GM21786 (cell line): ENCODE results near the gene MT1B.
A peak's percentile ranks its signal among the peaks of the same experiment; 100 is the strongest.
"Not testable (repeated sequence)": the region's sequence is repeated elsewhere in the genome, so short reads cannot be mapped to it uniquely, and the experiment has no call there.

Source experiments
- ATAC-seq: cut with Tn5 transposase; IDR thresholded peaks from one replicate; pipeline ENCODE4 v1.9.1; 2021; ENCODE audit not compliant: unreplicated experiment

MT1B gene

DNA sequence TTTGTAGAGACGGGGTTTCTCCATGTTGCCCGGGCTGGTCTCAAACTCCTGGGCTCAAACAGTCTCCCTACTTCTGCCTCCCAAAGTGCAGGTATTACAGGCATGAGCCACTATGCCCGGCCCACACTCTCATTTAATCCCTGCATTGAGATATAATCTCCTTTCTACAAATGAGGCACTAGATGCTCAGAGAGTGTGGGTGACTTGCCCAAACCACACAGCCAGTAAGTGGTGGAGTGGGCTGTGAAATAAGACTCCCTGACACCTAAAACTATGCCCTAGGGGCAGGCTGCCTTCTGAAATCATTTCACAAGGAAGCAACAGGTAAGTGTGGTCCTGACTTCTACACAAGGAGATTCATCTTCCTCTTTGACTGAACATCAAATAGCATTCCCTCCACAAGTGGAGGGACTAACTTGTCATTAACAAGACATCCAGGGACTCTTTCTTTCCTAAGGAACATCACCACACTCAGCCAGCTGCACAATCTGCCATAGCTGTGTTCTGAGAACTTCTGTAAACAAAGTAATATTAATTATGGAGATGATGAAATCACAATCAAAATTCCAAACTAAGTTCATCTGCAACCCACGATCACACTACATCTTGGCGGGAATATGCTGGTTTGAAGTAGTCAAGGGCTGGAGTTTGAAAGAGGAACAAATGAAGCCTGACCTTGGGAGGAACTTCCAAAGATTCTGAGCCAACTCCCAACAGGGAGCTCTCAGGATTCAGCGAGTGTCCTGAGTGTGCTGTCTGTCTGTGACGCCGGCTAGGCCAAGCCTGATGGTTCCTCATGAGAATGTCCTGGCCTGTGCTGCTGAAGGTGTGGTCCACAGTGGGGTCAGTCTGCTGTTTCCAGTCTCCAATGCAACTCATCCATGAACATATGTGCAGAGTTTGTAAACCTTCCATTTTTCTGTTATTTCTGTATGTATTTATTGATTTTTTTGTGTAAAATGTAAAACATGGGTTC lies 13.9 kb downstream of the MT1B start:
- ATAC-seq, result not testable (repeated sequence)

DNA sequence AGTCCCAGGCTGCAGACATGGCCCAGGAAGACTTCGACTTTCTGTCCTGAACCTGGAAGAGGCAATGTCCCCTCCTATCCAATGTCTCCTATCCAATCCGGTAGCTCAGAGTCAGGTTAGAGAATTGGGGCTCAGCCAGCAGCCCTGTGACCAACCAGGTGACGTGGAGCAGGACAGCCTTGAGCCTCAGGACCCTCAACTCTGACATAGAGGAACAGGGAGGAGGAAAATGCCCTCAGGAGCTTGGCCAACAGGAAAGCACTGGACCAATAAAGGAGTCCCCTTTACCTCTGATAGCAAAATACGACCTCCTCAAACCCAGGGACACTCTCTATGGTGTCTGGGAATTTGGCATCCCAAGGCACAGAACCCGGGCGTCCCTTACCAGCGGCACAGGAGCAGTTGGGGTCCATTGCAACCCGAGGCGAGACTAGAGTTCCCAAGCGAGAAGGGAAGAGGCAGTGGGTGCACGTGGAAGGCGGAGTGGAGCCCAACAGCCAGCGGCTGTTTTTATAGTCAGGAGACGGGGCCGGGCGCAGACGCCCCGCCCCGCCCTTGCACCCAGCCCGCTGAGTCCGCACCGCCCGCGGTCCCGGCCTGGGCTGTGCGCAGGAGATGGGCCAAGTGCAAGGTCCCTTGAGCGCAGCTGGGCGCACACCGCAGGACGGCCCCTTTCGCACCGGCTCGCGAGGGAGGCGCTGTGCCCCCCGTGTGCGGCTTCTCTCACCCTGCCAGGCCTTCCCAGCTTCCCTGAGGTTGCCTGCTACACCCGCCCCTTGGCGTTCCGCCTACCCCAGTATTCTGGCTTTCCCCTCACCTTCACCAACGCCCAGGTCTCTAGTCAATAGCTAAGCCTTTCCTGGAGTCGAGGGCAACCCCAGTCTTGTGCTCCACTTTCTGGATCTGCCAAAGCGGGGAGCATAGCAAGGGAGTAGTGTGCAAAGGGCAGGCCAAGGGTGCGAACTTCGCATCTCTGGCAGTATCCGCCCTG lies 16.2 kb downstream of the MT1B start, which contains the start of gene MT1G:
Gene MT1G (minus strand): TSS at position 485 of the 991 bp plus-strand sequence. CDS start 72 bp downstream, at position 413.
- ATAC-seq, result no peak

DNA sequence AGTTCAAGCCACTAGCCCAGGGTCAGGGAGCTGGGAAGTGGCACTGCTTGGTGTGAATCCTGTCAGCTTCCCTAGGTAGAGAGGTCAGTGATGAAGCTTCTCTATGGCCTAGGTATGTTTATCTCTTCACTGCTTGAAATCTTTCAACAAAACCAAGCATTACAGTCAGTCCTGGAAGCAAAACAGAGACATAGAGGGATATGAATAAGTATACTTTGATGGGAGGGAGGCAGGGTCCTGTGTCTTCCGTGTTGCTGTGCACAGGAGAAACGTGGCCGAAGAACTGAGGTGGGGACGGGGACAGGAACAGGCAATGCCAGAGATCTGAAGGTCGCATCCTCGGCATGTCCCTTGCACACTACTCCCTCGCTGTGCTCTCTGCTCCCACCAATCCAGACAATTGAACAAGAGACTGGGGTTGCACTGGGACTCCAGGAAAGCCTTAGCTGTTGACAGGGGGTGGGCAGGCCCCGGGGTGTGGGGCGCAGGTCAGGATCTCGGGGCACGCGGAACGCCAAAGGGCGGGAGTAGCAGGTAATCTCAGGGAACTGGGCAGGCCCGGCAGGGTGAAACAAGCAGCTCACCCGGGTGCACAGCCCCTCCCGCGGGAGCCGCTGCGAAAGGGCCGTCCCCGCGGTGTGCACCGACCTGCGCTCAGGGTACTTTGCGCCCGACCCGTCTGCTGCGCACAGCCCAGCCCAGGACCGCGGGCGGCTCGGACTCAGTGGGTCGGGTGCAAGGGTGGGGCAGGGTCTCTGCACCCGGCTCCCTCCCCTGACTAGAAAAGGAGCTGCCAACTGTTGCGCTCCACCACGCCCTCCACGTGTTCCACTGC lies 17.5 kb downstream of the MT1B start, which contains the start of gene MT1H:
Gene MT1H (plus strand): TSS at position 810 of the 835 bp plus-strand sequence. CDS start 71 bp downstream, outside the sequence.
- no peak for ATAC-seq

DNA sequence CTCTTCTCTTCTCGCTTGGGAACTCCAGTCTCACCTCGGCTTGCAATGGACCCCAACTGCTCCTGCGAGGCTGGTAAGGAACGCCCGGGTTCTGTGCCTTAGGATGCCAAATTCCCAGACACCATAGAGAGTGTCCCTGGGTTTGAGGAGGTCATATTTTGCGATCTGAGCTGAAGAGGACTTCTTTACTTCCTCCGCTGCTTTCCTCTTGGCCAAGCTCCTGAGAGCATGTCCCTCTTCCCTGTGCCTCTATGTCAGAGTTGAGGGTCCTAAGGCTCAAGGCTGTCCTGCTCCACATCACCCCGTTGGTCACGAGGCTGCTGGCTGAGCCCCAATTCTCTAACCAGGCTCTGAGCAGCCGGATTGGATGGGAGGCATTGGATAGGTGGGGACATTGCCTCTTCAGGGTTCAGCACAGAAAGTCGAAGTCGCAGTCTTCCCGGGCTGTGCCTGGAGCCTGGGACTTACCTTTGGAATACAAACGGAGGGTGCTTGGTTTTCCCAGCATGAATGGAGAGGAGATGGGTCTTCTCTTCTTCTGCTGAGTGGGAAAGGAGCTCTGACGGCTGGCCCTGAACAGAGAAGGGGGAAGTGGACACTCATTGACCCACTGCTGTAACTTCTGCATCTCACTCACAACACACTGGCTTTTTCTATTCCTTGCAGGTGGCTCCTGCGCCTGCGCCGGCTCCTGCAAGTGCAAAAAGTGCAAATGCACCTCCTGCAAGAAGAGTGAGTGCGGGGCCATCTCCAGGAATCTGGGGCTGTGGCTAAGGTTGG lies 18.3 kb downstream of the MT1B start:
- no peak for ATAC-seq

DNA sequence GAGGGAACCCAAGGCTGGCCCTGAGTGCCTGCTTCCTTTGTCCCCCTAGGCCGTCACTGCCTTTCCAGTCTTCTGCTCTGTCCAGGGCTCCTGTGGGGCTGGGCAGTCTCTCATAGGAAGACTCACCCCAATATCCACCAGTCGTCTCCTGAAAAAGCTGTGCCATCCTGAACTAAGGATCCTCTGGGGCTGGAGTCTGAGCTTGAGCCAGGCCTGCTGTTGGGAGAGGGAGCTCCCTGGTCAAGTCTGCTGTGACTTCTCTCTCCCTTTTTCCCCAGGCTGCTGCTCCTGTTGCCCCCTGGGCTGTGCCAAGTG lies 18.9 kb downstream of the MT1B start:
- ATAC-seq, result no peak

DNA sequence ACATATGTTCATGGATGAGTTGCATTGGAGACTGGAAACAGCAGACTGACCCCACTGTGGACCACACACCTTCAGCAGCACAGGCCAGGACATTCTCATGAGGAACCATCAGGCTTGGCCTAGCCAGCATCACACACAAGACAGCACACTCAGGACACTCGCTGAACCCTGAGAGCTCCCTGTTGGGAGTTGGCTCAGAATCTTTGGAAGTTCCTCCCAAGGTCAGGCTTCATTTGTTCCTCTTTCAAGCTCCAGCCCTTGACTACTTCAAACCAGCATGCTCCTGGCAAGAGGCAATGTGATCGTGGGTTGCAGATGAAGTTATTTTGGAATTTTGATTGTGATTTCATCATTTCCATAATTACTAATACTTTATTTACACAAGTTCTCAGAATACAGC lies 20.0 kb downstream of the MT1B start:
- not testable (repeated sequence) for ATAC-seq

DNA sequence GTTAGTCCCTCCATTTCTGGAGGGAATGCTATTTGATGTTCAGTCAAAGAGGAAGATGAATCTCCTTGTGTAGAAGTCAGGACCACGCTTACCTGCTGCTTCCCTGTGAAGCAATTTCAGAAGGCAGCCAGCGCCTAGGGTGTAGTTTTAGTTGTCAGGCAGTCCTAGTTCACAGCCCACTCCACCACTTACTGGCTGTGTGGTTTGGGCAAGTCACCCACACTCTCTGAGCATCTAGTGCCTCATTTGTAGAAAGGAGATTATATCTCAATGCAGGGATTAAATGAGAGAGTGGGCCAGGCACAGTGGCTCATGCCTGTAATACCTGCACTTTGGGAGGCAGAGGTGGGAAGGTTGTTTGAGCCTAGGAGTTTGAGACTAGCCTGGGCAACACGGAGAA lies 20.5 kb downstream of the MT1B start:
- ATAC-seq, result not testable (repeated sequence)

DNA sequence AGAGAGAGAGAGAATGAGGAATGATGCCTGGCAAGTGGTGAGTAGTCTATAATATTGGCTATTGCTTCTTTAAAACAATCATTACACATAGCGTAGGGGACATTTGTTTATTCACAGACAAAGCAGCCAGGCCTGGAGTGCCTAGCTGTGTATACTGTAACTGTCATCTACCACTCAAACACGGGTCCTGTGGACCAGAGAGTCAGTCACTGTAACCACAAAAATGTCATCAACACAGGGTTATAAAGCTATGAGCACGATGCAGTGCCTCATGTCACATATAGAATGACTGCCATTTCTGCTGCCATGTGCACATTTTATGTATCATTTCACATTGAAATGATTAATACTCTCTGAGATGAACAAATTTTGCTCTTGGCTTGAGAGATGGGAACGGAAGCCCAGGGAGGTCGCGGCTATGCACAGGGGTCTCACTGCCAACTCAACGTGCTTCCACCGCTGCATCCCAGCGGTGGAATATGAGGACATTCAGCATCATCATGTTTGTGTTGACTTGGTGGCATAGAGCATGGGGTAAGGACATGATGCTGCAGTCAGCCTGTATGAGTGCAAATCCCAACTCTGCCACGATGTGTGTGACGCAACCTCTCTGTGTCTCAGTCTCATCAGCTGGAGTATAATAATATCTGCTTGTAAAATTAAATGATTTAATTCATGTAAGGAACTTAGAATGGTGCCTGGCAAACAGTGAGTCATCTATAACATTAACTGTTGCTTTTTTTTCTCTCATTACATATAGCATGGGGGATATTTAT lies 21.3 kb downstream of the MT1B start:
- ATAC-seq, result no peak

DNA sequence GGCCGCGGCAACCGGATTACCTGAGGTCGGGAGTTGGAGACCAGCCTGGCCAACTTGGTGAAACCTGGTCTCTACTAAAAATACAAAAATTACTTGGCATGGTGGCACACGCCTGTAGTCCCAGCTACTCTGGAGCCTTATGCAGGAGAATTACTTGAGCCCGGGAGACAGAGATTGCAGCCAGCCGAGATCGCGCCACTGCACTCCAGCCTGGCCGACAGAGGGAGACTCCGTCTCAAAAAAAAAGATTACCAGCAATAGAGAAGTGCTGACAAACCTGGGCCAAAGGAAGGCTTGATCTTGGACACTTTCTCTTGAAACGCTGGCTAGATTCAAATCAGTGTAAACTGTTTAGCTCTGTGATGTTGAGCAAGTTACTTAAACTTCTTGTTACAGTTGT lies 22.2 kb downstream of the MT1B start:
- ATAC-seq, result no peak

DNA sequence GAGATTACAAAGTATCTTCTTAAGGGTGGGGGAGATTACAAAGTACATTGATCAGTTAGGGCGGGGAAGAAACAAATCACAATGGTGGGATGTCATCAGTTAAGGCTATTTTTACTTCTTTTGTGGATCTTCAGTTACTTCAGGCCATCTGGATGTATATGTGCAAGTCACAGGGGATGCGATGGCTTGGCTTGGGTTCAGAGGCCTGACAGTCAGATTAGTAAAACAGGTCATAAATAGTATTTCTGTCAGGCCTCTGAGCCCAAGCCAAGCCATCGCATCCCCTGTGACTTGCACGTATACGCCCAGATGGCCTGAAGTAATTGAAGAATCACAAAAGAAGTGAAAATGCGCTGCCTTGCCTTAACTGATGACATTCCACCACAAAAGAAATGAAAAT lies 22.9 kb downstream of the MT1B start:
- not testable (repeated sequence) for ATAC-seq

DNA sequence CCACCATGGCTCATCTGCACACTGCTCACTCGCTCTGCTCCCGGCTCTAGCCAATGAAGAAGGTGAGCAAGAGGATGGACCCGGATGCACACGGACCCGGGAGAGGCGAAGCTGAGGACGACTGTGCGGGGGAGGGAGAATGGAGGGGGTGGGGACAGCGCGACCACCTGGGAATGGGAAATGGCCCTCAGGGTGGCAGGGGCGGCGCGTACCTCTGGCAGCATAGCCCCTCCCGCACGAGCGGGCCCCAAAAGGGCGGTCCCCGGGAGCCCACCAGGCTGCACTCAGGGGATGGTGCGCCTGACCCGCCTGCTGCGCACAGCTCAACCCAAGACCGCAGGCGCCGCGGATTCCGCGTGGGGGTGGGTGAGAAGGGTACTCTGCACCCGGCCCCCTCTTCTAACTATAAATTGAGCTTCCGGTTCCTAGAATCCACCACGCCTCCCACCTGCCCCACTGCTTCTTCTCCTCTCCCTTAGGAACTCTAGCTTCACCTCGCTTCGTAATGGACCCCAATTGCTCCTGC lies 24.1 kb downstream of the MT1B start:
- no peak for ATAC-seq

DNA sequence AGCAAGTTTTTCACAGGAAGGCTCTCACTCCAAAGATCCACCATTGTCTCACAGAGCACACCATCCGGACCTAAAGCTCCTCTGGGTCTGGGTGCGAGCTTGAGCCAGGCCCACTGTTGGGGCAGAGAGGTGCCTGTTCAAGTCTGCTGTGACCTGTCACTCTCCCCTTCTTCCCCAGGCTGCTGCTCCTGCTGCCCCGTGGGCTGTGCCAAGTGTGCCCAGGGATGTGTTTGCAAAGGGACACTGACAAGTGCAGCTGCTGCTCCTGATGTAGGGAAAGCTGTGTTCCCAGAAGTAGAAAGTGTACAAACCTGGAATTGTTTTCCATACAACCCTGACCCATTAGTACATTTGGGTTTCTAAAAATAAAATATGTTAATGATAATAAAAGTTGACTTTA lies 25.8 kb downstream of the MT1B start:
- ATAC-seq, result no peak

DNA sequence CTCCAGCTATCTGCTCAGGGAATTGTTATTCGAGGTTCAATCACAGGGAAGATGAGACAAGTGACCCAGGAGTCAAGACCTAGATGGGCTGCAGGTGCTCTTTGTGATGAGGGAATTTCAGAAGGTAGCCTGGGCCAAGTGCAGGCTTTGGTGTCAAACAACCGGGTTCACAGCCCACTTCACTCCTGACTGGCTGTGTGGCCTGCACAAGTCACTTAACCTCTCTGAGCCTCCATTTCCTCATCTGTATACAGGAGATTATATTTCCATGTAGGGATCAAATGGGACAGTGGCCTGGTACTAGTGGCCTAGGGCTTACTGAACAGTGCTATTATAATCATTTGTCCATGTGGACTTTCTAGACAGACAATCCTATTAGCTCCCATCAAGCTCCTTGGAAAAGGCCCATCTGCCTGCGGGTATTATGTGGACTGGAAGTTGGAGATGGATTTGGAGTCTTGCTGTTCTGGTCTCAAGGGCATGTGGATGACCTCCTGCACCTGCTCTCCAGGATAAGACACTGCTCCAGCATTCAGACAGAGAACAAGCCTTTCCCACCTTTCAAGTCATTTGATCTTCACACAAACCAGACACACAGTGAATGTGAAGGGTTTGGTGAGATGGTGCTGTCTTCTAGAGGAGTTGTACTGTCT lies 27.5 kb downstream of the MT1B start:
- ATAC-seq, result no peak

DNA sequence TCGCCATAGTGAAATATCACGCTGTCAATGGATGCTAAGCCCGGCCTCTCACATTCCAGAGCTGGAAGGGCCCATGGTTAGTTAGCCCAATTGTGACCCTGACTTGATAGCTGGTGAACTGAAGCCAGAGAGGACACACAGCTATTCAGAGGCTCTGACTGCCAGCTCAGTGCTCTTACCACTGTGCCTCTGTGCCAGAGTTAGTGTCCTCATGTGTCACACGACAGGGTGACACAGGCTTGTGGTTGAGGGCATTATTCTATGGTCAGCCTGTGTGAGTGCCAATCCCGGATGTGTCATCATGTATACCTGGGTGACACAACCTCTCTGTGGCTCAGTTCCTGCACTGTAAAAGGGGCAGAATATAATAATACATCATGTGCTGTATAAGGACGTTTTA lies 28.1 kb downstream of the MT1B start:
- no peak for ATAC-seq

DNA sequence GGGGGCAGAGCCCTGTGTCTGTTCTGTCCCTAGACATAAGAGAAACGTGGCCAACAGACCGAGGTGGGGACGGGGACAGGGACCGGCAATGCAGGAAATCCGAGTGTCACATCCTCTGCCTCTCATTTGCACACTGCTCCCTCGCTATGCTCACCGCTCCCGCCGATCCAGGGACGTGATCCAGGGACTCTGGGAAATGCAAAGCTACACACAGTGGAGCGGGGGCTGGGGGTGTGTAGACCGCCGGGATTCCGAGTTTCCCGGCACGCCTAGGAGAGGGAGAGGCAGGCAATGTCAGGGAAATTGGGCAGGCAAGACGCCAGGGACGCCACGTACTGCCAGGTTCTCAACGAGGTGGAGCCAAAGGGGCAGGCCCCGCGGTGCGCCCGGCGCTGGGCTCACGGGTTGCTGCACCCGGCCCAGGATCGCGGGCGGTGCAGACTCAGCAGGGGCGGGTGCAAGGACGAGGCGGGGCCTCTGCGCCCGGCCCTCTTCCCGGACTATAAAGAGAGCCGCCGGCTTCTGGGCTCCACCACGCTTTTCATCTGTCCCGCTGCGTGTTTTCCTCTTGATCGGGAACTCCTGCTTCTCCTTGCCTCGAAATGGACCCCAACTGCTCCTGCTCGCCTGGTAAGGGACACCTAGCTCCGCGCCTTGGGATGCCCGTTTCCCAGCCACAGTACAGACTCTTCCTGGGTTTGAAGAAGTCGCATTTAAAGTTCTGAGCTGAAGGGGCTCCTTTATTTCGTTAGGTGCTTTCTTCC lies 30.4 kb downstream of the MT1B start, which contains the start of gene MT1X:
Gene MT1X (plus strand): TSS at position 532 of the 764 bp plus-strand sequence. CDS start 71 bp downstream, at position 603.
- ATAC-seq, result peak; percentile 97

DNA sequence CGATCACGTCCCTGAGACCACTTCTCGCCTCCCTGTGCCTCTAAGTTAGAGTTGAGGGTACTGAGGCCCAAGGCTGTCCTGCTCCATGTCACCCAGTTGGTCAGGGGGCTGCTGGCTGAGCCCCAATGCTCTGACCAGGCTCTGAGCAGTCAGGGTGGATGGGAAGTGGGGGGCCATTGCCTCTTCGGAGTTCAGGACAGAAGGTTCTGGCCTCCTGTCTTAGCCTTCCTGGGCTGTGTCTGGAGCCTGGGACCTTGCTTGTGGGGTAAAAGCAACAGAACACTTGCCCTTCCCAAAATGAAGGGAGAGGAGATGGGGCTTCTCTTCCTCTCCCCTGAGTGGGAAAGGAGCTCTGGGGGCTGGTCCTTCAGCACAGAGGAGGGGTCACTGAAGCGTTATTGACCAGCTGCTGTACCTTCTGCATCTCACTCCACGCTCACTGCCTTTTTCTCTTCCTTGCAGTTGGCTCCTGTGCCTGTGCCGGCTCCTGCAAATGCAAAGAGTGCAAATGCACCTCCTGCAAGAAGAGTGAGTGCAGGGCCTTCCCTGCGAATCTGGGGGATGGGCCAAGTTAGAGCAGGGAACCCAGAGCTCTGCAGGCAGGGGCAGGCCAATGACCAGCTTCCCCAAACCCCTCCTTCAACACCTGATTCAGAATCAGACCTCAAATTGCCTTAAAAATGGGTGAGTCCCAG lies 31.2 kb downstream of the MT1B start:
- no peak for ATAC-seq
